ENCODE data around the gene TMEM169. TPM values are rescaled to one million over a fixed set of nuclear protein-coding genes. Genes with fewer than 3 reads are reported as not detected.

TMEM169 gene
- total RNA-seq, 1 experiment from 2014 or later = 0.74 TPM

DNA sequence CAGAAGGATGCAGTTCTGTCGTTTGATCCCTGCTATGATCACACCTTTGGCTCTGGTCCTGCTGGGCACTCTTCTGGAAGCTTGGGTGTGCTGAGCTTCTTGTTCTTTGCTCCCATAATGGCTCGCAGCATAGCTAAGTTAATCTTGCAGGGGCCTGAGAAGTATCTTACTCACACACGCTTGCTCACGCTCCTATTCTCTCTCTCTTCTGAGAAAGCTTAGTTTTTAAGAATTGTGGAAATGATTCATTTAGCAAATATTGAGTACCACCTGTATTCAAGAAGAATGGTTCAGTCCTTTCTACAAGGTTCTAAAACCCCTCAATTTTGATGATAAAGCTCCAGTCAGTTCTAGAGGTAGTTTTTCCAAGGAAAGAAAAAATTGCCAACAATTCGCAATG, 68.0 kb downstream of the TMEM169 start:
- Histone ChIP-seq H3K9me3 (ENCODE audit: control insufficient read depth, insufficient read depth, low read depth, low read length) (no peaks in the 10 kb centered on the region), H3K27me3 (ENCODE audit: control insufficient read depth, insufficient read depth, low read length) (no peaks in the 10 kb centered on the region), H3K4me1 (ENCODE audit: control insufficient read depth, insufficient read depth, low read length) (no peaks in the 10 kb centered on the region), H3K36me3 (ENCODE audit: control insufficient read depth, insufficient read depth, low read length) (peaks cover 52% of the 10 kb centered on the region), H3K4me3 (ENCODE audit: low read depth in 2 of 2, low read length in 2 of 2) (no peak overlapping the region), H3K27ac (ENCODE audit: low read length) (no peak overlapping the region)
- ATAC-seq (no peak), DNase-seq (ENCODE audit: low read depth, low spot score) (no peak)
- ChIA-PET CTCF (no interaction called here), POLR2A (no interaction called here)
- no TSS peak for BruUV-seq (replicated peaks)
- in situ Hi-C loops (cut with HindIII; ENCODE audit: low pct_unique_long_range_greater_than_20kb, low sequenced_read_pairs) = no loop called here
- TF ChIP-seq, protein P1, sequence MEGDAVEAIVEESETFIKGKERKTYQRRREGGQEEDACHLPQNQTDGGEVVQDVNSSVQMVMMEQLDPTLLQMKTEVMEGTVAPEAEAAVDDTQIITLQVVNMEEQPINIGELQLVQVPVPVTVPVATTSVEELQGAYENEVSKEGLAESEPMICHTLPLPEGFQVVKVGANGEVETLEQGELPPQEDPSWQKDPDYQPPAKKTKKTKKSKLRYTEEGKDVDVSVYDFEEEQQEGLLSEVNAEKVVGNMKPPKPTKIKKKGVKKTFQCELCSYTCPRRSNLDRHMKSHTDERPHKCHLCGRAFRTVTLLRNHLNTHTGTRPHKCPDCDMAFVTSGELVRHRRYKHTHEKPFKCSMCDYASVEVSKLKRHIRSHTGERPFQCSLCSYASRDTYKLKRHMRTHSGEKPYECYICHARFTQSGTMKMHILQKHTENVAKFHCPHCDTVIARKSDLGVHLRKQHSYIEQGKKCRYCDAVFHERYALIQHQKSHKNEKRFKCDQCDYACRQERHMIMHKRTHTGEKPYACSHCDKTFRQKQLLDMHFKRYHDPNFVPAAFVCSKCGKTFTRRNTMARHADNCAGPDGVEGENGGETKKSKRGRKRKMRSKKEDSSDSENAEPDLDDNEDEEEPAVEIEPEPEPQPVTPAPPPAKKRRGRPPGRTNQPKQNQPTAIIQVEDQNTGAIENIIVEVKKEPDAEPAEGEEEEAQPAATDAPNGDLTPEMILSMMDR (IDR thresholded peaks at IDR 0.05) = no peak
- intact Hi-C loops (cut with micrococcal nuclease; ENCODE audit: unreplicated experiment) = no loop called here

DNA sequence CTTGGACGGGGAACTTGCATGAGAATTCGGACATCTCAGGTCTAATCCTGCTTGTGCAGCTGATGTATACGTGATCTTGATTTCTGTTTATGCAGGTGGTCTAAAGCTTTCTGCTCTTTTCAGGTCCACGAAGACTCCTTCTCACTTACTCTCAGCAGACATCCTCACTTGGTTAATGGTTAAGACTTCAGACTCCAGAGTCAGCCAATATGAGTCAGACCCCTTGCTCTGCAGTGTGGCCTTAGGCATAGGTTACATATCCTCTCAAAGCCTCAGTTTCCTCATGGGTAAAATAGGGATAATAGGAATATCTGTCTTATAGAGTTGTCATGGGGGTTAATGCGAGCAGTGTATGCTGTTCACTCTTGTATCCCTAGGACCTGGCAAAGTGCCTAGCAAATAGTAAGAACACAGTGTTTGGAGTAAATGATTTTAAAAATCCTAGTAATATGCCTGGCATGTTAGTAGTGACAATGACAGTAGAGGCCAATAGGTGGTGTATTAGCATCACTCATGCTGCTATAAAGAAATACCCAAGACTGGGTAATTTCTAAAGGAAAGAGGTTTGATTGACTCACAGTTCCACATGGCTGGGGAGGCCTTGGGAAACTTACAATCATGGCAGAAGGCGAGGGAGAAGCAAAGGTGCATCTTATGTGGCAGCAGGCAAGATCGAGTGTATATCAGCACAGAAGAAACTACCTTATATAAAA, 69.8 kb downstream of the TMEM169 start:
- no peak for DNase-seq (ENCODE audit: low read depth, low spot score)
- TF ChIP-seq, protein P1 (IDR thresholded peaks at IDR 0.05) = peak; percentile 10; the same call in 1 of the 2 replicates
- TF ChIP-seq POLR2AphosphoS5 (IDR thresholded peaks at IDR 0.05; ENCODE audit: low read depth, low read length) = no peak
- Histone ChIP-seq H3K4me3 (ENCODE audit: low read depth in 2 of 2, low read length in 2 of 2) (no peak overlapping the region), H3K27me3 (ENCODE audit: control insufficient read depth, insufficient read depth, low read length) (no peaks in the 10 kb centered on the region), H3K9me3 (ENCODE audit: control insufficient read depth, insufficient read depth, low read depth, low read length) (no peaks in the 10 kb centered on the region), H3K27ac (ENCODE audit: low read length) (no peak overlapping the region), H3K4me1 (ENCODE audit: control insufficient read depth, insufficient read depth, low read length) (no peaks in the 10 kb centered on the region), H3K36me3 (ENCODE audit: control insufficient read depth, insufficient read depth, low read length) (peaks cover 47% of the 10 kb centered on the region)
- in situ Hi-C loops (cut with HindIII; ENCODE audit: low pct_unique_long_range_greater_than_20kb, low sequenced_read_pairs) = no loop called here
- no TSS peak for BruUV-seq (replicated peaks)
- ATAC-seq = peak; percentile 47; the same call in 1 of the 2 replicates
- ChIA-PET POLR2A (no interaction called here), CTCF (no interaction called here)
- intact Hi-C loops (cut with micrococcal nuclease; ENCODE audit: unreplicated experiment) = no loop called here

Other genes with a start within 250 kb of the TMEM169 start
- gene MREG, start 68.4 kb upstream of the TMEM169 start, total RNA-seq (2021; ENCODE audit: unreplicated experiment) = 19.2 TPM
- 16.5 TPM for gene PECR, start 110 bp upstream of the TMEM169 start, total RNA-seq (2021; ENCODE audit: unreplicated experiment)
- gene XRCC5, start 27.4 kb downstream of the TMEM169 start, total RNA-seq (2021; ENCODE audit: unreplicated experiment) = 322 TPM

Measured in Panc1 (cell line).